Mesodermal cell (in vitro differentiated cells): Measurements from ENCODE around the gene KIF2C.

Experiments
- H3K27ac ChIP-seq: 2 replicates; pipeline ENCODE4 v1.7.0; 2013; ENCODE audit warnings: mild to moderate bottlenecking, low read depth, low read length, moderate library complexity; ENCODE audit not compliant: severe bottlenecking
- H3K36me3 ChIP-seq: 2 replicates; pipeline ENCODE4 v1.7.1; 2013; ENCODE audit warnings: mild to moderate bottlenecking, low read length, moderate library complexity; ENCODE audit not compliant: control insufficient read depth, insufficient read depth
- H3K4me1 ChIP-seq: one replicate; pipeline ENCODE4 v1.7.1; 2013; ENCODE audit warnings: mild to moderate bottlenecking, low read length; ENCODE audit not compliant: insufficient read depth, control insufficient read depth, poor library complexity, severe bottlenecking
- H3K4me3 ChIP-seq: 2 replicates; pipeline ENCODE4 v1.7.0; 2013; ENCODE audit warnings: low read length, control low read depth, mild to moderate bottlenecking; ENCODE audit not compliant: insufficient read depth, poor library complexity, severe bottlenecking; ENCODE audit errors: extremely low read depth
- H3K9me3 ChIP-seq: 2 replicates; pipeline ENCODE4 v1.7.1; 2013; ENCODE audit warnings: mild to moderate bottlenecking, low read length, moderate library complexity; ENCODE audit not compliant: control insufficient read depth
- whole genome bisulfite sequencing, 2 experiments: methylation state at CpG; one replicate each; pipeline ENCODE4 v1.1.5; 2013; ENCODE audit warnings: missing lambda C conversion rate in 2 of 2; ENCODE audit not compliant: insufficient coverage in 2 of 2; 5-methylcytosine and 5-hydroxymethylcytosine counted together

The KIF2C gene

GRCh38 chr1:44718091-44718490, 21.5 kb upstream of the KIF2C start:
- H3K27ac ChIP-seq: no peak overlapping the region
- H3K4me3 ChIP-seq: no peak overlapping the region
- no peaks in the 10 kb centered on the region for H3K9me3 ChIP-seq
- no peaks in the 10 kb centered on the region for H3K4me1 ChIP-seq
- no peaks in the 10 kb centered on the region for H3K36me3 ChIP-seq
- WGBS, 2 experiments: 94 to 100% methylated on average over 5 to 6 of the region's 6 CpGs

DNA sequence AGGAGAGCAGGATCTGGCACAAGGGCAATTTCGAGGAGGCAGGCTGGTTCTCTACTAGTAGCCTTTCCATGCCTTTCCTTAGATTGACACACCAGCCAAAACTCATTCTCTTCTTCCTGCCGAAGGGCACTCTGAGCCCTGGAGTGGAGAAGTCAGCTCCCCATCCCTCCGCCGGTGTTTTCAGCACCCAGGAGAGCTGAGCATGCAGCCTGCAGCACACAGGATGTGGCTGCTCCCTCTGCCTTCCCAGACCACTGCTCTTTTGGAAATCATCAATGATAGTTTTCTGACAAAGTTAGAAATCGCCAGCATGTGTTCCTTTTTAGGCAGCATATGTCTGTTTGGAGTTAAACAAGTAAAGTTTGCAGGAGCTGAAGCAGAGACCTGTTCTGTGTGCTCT, 20.3 kb upstream of the KIF2C start:
- Histone ChIP-seq H3K27ac (no peak overlapping the region), H3K4me3 (no peak overlapping the region), H3K36me3 (no peaks in the 10 kb centered on the region), H3K9me3 (no peaks in the 10 kb centered on the region), H3K4me1 (no peaks in the 10 kb centered on the region)
- 81 to 91% methylated on average over 3 to 5 of the region's 5 CpGs for WGBS, 2 experiments

- H3K4me3 ChIP-seq: no peak overlapping the region
- WGBS, 2 experiments: 39 to 69% methylated on average over 2 to 4 of the region's 4 CpGs
These were observed 19.4 kb upstream of the KIF2C start for GRCh38 chr1:44720281-44720680.

GRCh38 chr1:44721485-44722361, 17.9 kb upstream of the KIF2C start:
- Histone ChIP-seq H3K4me1 (no peaks in the 10 kb centered on the region), H3K9me3 (no peaks in the 10 kb centered on the region), H3K27ac (peak overlapping the region; percentile 92), H3K4me3 (no peak overlapping the region), H3K36me3 (no peaks in the 10 kb centered on the region)
- 50 to 57% methylated on average over 7 to 8 of the region's 14 CpGs for WGBS, 2 experiments

More at GRCh38 chr1:44720281-44720680, 19.4 kb upstream of the KIF2C start:
- Histone ChIP-seq H3K36me3 (no peaks in the 10 kb centered on the region), H3K9me3 (no peaks in the 10 kb centered on the region), H3K4me1 (no peaks in the 10 kb centered on the region), H3K27ac (no peak overlapping the region)

DNA sequence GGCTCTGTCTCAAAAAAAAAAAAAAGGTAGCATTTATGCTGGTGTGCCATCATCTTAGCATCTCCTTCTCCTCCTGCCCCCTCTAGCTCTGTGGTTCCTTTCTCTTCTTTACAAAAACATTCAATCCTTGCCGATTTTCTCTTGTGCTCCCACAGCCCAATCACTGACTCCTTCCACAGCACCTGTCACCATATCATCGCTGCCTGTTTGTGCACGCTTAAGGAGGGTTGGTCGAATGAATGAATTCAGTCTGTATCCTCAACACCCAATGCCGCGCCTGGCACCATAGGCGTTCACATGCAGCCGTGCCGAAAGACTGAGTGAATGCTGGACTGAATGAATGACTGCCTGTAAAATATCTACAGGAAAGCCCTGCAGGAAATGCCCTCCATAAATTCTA, 16.6 kb upstream of the KIF2C start:
- Histone ChIP-seq H3K27ac (no peak overlapping the region), H3K4me1 (no peaks in the 10 kb centered on the region), H3K9me3 (no peaks in the 10 kb centered on the region), H3K36me3 (no peaks in the 10 kb centered on the region), H3K4me3 (no peak overlapping the region)
- WGBS, 2 experiments: 96 to 99% methylated on average over 8 to 9 of the region's 9 CpGs

DNA sequence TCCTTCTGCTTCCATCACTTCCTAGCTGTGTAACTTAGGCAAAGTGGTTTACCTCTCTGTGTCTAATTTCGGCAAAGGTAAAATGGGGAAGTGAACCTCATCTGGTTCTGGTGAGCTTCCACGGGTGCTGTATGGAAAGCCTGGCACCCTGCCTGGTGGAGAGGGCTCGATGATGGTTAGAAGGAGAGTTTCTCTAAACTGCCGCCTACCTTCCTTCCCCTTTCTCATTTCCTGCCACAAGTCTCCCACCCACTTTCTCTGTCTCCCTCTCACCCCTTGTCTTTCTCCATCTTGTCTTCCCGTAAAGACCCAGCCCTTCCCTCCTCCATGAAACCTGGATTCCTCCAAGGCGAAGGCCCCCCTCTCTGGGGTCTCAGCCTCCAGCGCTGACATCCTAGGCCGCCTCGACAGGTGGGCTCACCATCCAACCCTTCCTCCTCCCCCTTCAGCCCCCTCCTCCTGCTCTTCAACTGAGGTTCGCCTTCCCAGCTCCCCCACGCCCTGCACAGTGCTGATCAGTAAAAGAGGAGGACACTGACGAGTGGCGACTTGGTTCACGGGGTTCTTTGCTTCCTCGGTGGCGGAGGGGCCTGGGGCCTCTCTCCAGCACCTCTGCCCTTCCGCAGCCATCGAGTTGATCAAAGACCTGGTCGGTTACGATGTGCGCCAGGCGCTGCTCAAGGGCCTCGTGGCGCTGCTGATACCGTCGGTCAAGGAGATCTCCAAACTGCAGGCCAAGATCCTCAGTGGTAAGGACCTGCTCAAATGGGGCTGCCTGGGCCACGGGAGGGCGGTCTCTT, 15.9 kb upstream of the KIF2C start:
- Histone ChIP-seq H3K27ac (no peak overlapping the region), H3K4me3 (no peak overlapping the region), H3K9me3 (no peaks in the 10 kb centered on the region), H3K36me3 (no peaks in the 10 kb centered on the region), H3K4me1 (no peaks in the 10 kb centered on the region)
- 96 to 98% methylated on average over 19 to 25 of the region's 28 CpGs for WGBS, 2 experiments

DNA sequence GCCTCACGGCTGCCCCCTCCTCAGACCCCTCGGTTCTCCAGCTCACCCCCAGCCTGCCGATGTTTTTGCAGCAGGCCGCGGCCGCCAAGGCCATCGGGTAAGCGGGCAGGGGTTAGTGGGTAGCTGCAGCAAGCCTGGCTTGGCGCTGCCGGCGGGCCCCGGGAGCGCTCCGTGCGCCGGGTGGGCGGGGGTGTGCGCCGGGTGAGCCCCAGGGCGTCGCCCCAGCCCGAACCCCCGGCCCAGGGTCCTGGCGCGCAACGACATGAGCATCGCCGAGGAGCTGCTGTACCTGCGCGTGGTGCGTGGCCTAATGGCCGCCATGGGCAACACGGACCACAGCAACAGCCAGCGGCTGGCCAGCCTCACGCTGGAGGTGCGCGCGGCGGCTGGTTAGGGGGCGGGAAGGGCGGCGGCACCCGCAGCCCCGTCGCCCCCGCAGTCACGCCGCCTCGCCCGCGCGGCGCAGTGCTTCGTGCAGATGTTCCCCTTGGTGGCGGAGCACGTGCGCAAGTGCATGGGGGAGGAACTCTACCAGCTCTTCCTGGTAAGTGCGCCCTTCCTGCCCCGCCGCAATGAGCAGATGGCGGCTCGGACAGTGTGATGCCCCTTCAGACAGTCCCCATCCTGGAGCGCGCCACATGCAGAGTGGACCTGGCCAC, 15.2 kb upstream of the KIF2C start:
- no peaks in the 10 kb centered on the region for H3K9me3 ChIP-seq
- WGBS, 2 experiments: 97 to 98% methylated on average over 57 to 63 of the region's 64 CpGs
- H3K36me3 ChIP-seq: no peaks in the 10 kb centered on the region
- no peak overlapping the region for H3K27ac ChIP-seq
- H3K4me3 ChIP-seq: no peak overlapping the region
- no peaks in the 10 kb centered on the region for H3K4me1 ChIP-seq

- H3K4me3 ChIP-seq: no peak overlapping the region
- no peaks in the 10 kb centered on the region for H3K36me3 ChIP-seq
- no peaks in the 10 kb centered on the region for H3K9me3 ChIP-seq
- H3K4me1 ChIP-seq: no peaks in the 10 kb centered on the region
- 94 to 95% methylated on average over 26 to 27 of the region's 27 CpGs for WGBS, 2 experiments
- H3K27ac ChIP-seq: no peak overlapping the region
These were observed 14.5 kb upstream of the KIF2C start for GRCh38 chr1:44724955-44725698.

GRCh38 chr1:44730741-44731512, 8.7 kb upstream of the KIF2C start, which contains the start of gene RNU5D-1:
RNU5D-1 (minus strand) TSS chr1:44731170.
- no peak within 1 kb of the TSS for H3K4me3 ChIP-seq
- H3K4me1 ChIP-seq: no peaks in the 10 kb centered on the region
- H3K9me3 ChIP-seq: no peaks in the 10 kb centered on the region
- 21 to 29% methylated on average over 10 to 14 of the region's 19 CpGs for WGBS, 2 experiments
- H3K27ac ChIP-seq: peak within 1 kb of the TSS; percentile 97
- no peaks in the 10 kb centered on the region for H3K36me3 ChIP-seq
